Endothelial cell of umbilical vein (primary cell): ENCODE measurements around the gene SDC3. TPM values are rescaled to one million over a fixed set of nuclear protein-coding genes. Genes with fewer than 3 reads are reported as not detected.
"Not testable (repeated sequence)": the region's sequence is repeated elsewhere in the genome, so short reads cannot be mapped to it uniquely, and the experiment has no call there.

Experiments used
- BruUV-seq: library from RNA; stranded (reverse); fragments of 400-500 nt; replicated peaks from 2 replicates; lab custom pipeline; 2021; lab: Mats Ljungman, UMichigan
- CTCF ChIA-PET: fragments of 300-600, 350-600 bp; sonication (Branson Sonifier 250); formaldehyde crosslinking; loops from one replicate; lab custom pipeline; 2021; ENCODE audit warnings: antibody characterized with exemption, inconsistent platforms; lab: Charles Lee
- POLR2A ChIA-PET: fragments of 300-600, 350-600 bp; sonication (Branson Sonifier 250); formaldehyde crosslinking; loops from one replicate; lab custom pipeline; 2021; ENCODE audit warnings: antibody characterized with exemption, inconsistent platforms; lab: Charles Lee
- DNase-seq: peaks from one replicate; pipeline ENCODE4 v3.0.0-alpha.2; 2011; ENCODE audit warnings: low read depth, low spot score
- FAIRE-seq: peaks from 2 replicates; lab custom pipeline; 2011; peaks lifted over from hg19 to GRCh38; lab: Jason Lieb, UNC
- H2AFZ ChIP-seq: 2 replicates; pipeline ENCODE4 v1.6.0; 2012; ENCODE audit warnings: low read depth, low read length, control low read depth, inconsistent platforms
- H3K27ac ChIP-seq: 2 replicates; pipeline ENCODE4 v1.5.1; 2011; ENCODE audit warnings: low read depth, mild to moderate bottlenecking, control low read depth, low read length, moderate library complexity; ENCODE audit not compliant: insufficient read depth
- H3K27me3 ChIP-seq, 2 experiments: 2 replicates each; pipeline versions ENCODE4 v1.6.0 to v1.6.1; 2011; ENCODE audit warnings: low read length in 2 of 2, mixed read lengths in 1 of 2; ENCODE audit not compliant: control insufficient read depth in 2 of 2, insufficient read depth in 2 of 2
- H3K36me3 ChIP-seq, 2 experiments: 2 replicates in 1 of 2; 3 replicates in 1 of 2; pipeline ENCODE4 v1.5.1; 2011; ENCODE audit warnings: low read length in 2 of 2, mild to moderate bottlenecking in 1 of 2, moderate library complexity in 1 of 2; ENCODE audit not compliant: control insufficient read depth in 2 of 2, insufficient read depth in 2 of 2; ENCODE audit errors: extremely low read depth in 1 of 2
- H3K4me1 ChIP-seq: 3 replicates; pipeline ENCODE4 v1.5.1; 2011; ENCODE audit warnings: mild to moderate bottlenecking, low read length; ENCODE audit not compliant: control insufficient read depth, insufficient read depth; ENCODE audit errors: extremely low read depth
- H3K4me2 ChIP-seq: 2 replicates; pipeline ENCODE4 v1.6.1; 2011; ENCODE audit warnings: low read length, control low read depth, mixed read lengths; ENCODE audit not compliant: insufficient read depth
- H3K4me3 ChIP-seq, 3 experiments: fragments of 200-600 bp in 1 of 3; sonication (generic), shearing (Covaris generic) in 1 of 3; replicated peaks in 1 of 3; 2 replicates each; pipeline ENCODE4 v1.5.1; 2011 to 2016; ENCODE audit warnings: control low read depth in 3 of 3, low read length in 3 of 3, mild to moderate bottlenecking in 2 of 3, inconsistent platforms in 1 of 3, low read depth in 1 of 3, moderate library complexity in 1 of 3; ENCODE audit not compliant: insufficient read depth in 1 of 3
- H3K79me2 ChIP-seq: 2 replicates; pipeline ENCODE4 v1.6.0; 2012; ENCODE audit warnings: low read length, inconsistent platforms; ENCODE audit not compliant: control insufficient read depth, insufficient read depth
- H3K9ac ChIP-seq: replicated peaks from 2 replicates; pipeline ENCODE3; 2011; ENCODE audit warnings: low read length, control low read depth; ENCODE audit not compliant: insufficient read depth; ENCODE audit errors: extremely low read depth
- H3K9me1 ChIP-seq: replicated peaks from 3 replicates; pipeline ENCODE4 v1.6.0; 2011; ENCODE audit warnings: mild to moderate bottlenecking, low read length; ENCODE audit not compliant: control insufficient read depth, insufficient read depth; ENCODE audit errors: extremely low read depth
- H3K9me3 ChIP-seq: replicated peaks from 2 replicates; pipeline ENCODE4 v1.5.1; 2012; ENCODE audit warnings: low read length, inconsistent platforms; ENCODE audit not compliant: control insufficient read depth, insufficient read depth
- H4K20me1 ChIP-seq: replicated peaks from 2 replicates; pipeline ENCODE3; 2011; ENCODE audit warnings: mild to moderate bottlenecking, low read length; ENCODE audit not compliant: control insufficient read depth, insufficient read depth; ENCODE audit errors: extremely low read depth
- EZH2 ChIP-seq: IDR thresholded peaks from 2 replicates; pipeline ENCODE4 v1.6.1; 2012; ENCODE audit warnings: borderline replicate concordance, low read depth, mild to moderate bottlenecking, moderate library complexity, low read length, inconsistent platforms; ENCODE audit not compliant: severe bottlenecking
- FOS ChIP-seq: IDR thresholded peaks from 2 replicates; pipeline ENCODE4 v1.6.1; 2011; ENCODE audit warnings: mild to moderate bottlenecking, low read length, moderate library complexity, borderline replicate concordance; ENCODE audit not compliant: insufficient read depth
- POLR2A ChIP-seq: IDR thresholded peaks from 2 replicates; pipeline ENCODE4 v1.6.1; 2012; ENCODE audit warnings: low read depth, mild to moderate bottlenecking, control low read depth, low read length
- POLR2AphosphoS5 ChIP-seq: IDR thresholded peaks from 2 replicates; pipeline ENCODE4 v1.6.1; 2012; ENCODE audit warnings: low read depth, mild to moderate bottlenecking, control low read depth, low read length, moderate library complexity; ENCODE audit not compliant: insufficient read depth
- dilution Hi-C: fragments of 300-500 bp; cut with MboI; formaldehyde crosslinking; loops from one replicate; pipeline ENCODE4 v1.15.0; 2019; ENCODE audit warnings: low sequenced_read_pairs; ENCODE audit not compliant: extremely low pct_ligation_motif_present
- intact Hi-C: fragments of 100-400 bp; cut with micrococcal nuclease; formaldehyde crosslinking; loops from one replicate; pipeline ENCODE4 v1.10.0; 2022
- polyA plus RNA-seq, 4 experiments: library from polyadenylated mRNA; depleted of rRNA in 3 of 4; stranded (reverse) in 3 of 4; unstranded in 1 of 4; fragments of >200 nt; gene quantifications; 2 replicates each; pipeline versions ENCODE4 v1.2.1 to v1.2.3, GENCODE V29; 2011 to 2012; ENCODE audit warnings: missing spikeins in 1 of 4
- total RNA-seq: library from RNA; stranded (reverse); gene quantifications from 2 replicates; pipeline ENCODE4 v1.2.3, GENCODE V29; 2021

The SDC3 gene
- total and polyA plus RNA-seq, 2 donors (not counting 3 experiments of a cell fraction or from before 2014, with no cell fraction given): 7.1 to 25.9 TPM

- no peak overlapping the region for H3K4me3 ChIP-seq
- peaks cover 2 to 3% of the 10 kb centered on the region in 2 experiments for H3K27me3 ChIP-seq
- no peaks in the 10 kb centered on the region for H4K20me1 ChIP-seq
- TF ChIP-seq FOS: no peak
- no peak for TF ChIP-seq EZH2
- no peak for TF ChIP-seq POLR2AphosphoS5
- TF ChIP-seq POLR2A: no peak
- H3K4me1 ChIP-seq: no peaks in the 10 kb centered on the region
- DNase-seq (no peak), FAIRE-seq (no peak)
- no peak overlapping the region for H3K27ac ChIP-seq
- no peaks in the 10 kb centered on the region for H3K9me3 ChIP-seq
- no TSS peak for BruUV-seq
- no peak overlapping the region for H2AFZ ChIP-seq
- CTCF ChIA-PET: interaction anchor here (0.9 to 1.7 kb wide), 3 partner anchors 11 to 67 kb away, joined by 3 to 6 read pairs (median 3); no protein-coding TSS in a partner anchor
- peaks cover 0 to 6% of the 10 kb centered on the region in 2 experiments for H3K36me3 ChIP-seq
- dilution Hi-C loops (no loop called here), intact Hi-C loops (no loop called here)
- H3K9me1 ChIP-seq: no peaks in the 10 kb centered on the region
- POLR2A ChIA-PET: no interaction called here
- H3K9ac ChIP-seq: no peak overlapping the region
- no peak overlapping the region for H3K4me2 ChIP-seq
- H3K79me2 ChIP-seq: no peaks in the 10 kb centered on the region
Measured at GRCh38 chr1:30868833-30869435, 39.6 kb downstream of the SDC3 start.

GRCh38 chr1:30868057-30868456 is 40.5 kb downstream of the SDC3 start:
- not testable (repeated sequence) for H3K79me2 ChIP-seq
- CTCF ChIA-PET: interaction anchor here (1.4 to 1.7 kb wide), 2 partner anchors 12 to 66 kb away, joined by 3 to 6 read pairs; no protein-coding TSS in a partner anchor

More at GRCh38 chr1:30868057-30868456, 40.5 kb downstream of the SDC3 start:
- H3K9me3 ChIP-seq, H3K36me3 ChIP-seq, dilution Hi-C loops, H3K27me3 ChIP-seq, FAIRE-seq, H3K9ac ChIP-seq, intact Hi-C loops, H2AFZ ChIP-seq, H3K4me2 ChIP-seq, POLR2A ChIA-PET, H4K20me1 ChIP-seq, DNase-seq, H3K9me1 ChIP-seq, H3K4me1 ChIP-seq, BruUV-seq, H3K27ac ChIP-seq, H3K4me3 ChIP-seq: not testable (repeated sequence)
